ENCODE measurements around the gene FBXL14.
A peak's percentile ranks its signal among the peaks of the same experiment; 100 is the strongest.

Gene FBXL14

DNA sequence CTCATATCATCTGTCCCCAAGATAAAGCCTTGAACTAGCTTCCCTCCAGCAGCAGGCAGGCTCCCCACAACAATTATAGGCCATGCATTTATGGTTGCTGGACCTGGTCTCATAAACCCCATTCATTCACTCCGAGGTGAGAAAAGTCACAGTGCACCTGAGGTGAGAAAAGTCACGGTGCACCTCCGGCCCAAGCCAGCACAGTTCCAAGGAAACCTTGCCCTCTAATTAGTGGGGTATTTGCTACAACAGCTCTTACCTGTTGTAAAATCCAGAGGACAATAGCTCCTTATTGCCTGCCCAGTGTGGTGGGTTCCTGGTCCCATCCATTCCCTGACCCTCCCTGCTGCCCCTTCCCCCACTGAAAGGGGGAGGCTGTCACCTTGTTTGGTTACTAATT lies 65.6 kb downstream of the FBXL14 start:
- Histone ChIP-seq H3K27ac (ENCODE audit: low read length) (no peak overlapping the region), H3K27me3 (ENCODE audit: control insufficient read depth, insufficient read depth, low read length) (peaks cover 87% of the 10 kb centered on the region), H3K4me3 (ENCODE audit: low read length) (no peak overlapping the region), H3K4me1 (ENCODE audit: control insufficient read depth, low read depth, low read length) (peaks cover 4% of the 10 kb centered on the region), H3K9me3 (ENCODE audit: control insufficient read depth, low read depth, low read length) (no peaks in the 10 kb centered on the region), H3K9ac (ENCODE audit: low read length) (no peak overlapping the region), H3K36me3 (ENCODE audit: control insufficient read depth, low read depth, low read length) (no peaks in the 10 kb centered on the region)

DNA sequence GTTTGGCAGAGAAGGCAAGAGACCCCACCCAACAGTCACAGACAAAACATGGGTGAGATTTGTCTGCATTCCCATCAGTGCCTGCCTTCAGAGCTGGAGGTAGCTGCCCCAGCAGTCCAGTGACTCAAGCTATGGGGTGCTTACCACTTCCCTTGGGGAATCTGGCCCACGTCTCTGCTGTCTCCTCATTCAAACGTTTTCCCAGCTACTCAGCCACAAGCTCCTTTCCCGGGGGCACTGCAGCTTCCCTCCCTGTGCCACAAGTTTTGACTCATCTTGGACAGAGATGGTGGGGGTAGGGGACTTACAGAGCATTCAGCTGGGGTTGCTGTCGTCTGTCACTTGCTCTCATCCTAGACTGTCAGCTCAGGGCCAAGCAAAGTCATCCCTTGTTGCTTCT lies 66.6 kb downstream of the FBXL14 start:
- H3K27ac ChIP-seq (ENCODE audit: low read length) = no peak overlapping the region

DNA sequence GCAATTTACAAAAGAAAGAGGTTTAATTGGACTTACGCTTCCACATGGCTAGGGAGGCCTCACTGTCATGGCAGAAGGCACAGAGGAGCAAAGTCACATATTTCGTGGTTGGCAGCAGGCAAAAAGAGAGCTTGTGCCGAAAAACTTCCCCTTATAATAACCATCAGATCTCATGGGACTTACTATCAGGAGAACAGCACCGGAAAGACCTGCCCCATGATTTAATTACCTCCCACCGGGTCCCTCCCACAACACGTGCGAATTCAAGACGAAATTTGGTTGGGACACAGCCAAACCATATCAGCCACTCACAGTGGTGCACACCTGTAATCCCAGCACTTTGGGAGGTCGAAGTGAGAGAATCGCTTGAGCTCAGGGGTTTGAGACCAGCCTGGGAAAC lies 68.5 kb downstream of the FBXL14 start:
- Histone ChIP-seq H3K4me3 (ENCODE audit: low read length) (no peak overlapping the region), H3K27ac (ENCODE audit: low read length) (no peak overlapping the region), H3K36me3 (ENCODE audit: control insufficient read depth, low read depth, low read length) (no peaks in the 10 kb centered on the region), H3K9ac (ENCODE audit: low read length) (no peak overlapping the region), H3K27me3 (ENCODE audit: control insufficient read depth, insufficient read depth, low read length) (peaks cover 60% of the 10 kb centered on the region), H3K9me3 (ENCODE audit: control insufficient read depth, low read depth, low read length) (no peaks in the 10 kb centered on the region), H3K4me1 (ENCODE audit: control insufficient read depth, low read depth, low read length) (peaks cover 13% of the 10 kb centered on the region)

More for the DNA sequence above, 66.6 kb downstream of the FBXL14 start:
- Histone ChIP-seq H3K27me3 (ENCODE audit: control insufficient read depth, insufficient read depth, low read length) (peaks cover 79% of the 10 kb centered on the region), H3K9ac (ENCODE audit: low read length) (no peak overlapping the region), H3K4me3 (ENCODE audit: low read length) (no peak overlapping the region), H3K36me3 (ENCODE audit: control insufficient read depth, low read depth, low read length) (no peaks in the 10 kb centered on the region), H3K9me3 (ENCODE audit: control insufficient read depth, low read depth, low read length) (no peaks in the 10 kb centered on the region), H3K4me1 (ENCODE audit: control insufficient read depth, low read depth, low read length) (peaks cover 13% of the 10 kb centered on the region)

DNA sequence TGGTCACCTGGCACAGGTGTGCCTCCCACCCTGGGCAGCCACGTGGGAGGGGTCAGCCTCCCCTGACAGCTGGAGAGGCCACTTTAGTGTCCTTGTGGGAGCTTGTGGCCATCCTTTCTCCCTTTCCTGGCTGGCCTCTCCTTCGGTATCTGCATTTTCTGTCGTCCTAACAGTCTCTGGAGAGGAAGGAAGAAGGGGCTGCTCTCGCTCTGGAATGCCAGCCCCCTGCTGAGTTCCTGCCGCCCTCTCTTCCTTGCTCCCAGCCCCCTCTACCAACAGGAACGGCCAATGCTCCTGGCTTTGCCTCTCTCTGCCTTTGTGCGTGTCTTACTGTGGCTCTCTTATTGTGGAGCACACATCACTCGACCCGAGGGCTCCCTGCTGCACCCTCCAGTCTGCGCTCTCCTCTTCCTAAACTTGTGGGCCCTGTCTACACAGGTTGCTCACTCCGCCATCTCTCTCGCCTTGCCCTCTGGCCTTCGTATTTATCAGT lies 70.8 kb downstream of the FBXL14 start:
- Histone ChIP-seq H3K4me1 (ENCODE audit: control insufficient read depth, low read depth, low read length) (peaks cover 13% of the 10 kb centered on the region), H3K36me3 (ENCODE audit: control insufficient read depth, low read depth, low read length) (no peaks in the 10 kb centered on the region), H3K27ac (ENCODE audit: low read length) (no peak overlapping the region), H3K9me3 (ENCODE audit: control insufficient read depth, low read depth, low read length) (no peaks in the 10 kb centered on the region), H3K9ac (ENCODE audit: low read length) (no peak overlapping the region), H3K4me3 (ENCODE audit: low read length) (peak overlapping the region; percentile 12), H3K27me3 (ENCODE audit: control insufficient read depth, insufficient read depth, low read length) (peaks cover 44% of the 10 kb centered on the region)

DNA sequence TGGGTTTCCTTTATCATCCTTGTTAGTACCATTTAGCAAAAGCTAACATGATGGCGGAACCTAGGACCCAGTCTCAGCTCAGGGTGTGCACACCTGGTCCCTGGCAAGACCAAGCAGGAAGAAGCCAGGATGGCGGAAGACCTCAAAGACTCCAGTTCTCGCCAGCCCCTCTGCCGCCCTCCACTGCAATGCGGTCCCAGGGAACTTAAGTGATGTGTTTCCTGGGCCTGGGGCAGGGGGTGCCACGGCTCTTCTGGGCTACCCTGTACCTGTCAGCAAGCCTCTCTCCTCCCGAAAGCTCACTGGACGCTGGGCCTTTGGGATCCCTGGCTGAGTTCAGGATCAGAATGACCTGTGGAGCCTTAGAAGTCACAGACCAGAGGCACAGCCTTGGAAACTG lies 71.3 kb downstream of the FBXL14 start:
- Histone ChIP-seq H3K9me3 (ENCODE audit: control insufficient read depth, low read depth, low read length) (no peaks in the 10 kb centered on the region), H3K27me3 (ENCODE audit: control insufficient read depth, insufficient read depth, low read length) (peaks cover 39% of the 10 kb centered on the region), H3K4me3 (ENCODE audit: low read length) (no peak overlapping the region), H3K4me1 (ENCODE audit: control insufficient read depth, low read depth, low read length) (peaks cover 13% of the 10 kb centered on the region), H3K27ac (ENCODE audit: low read length) (no peak overlapping the region), H3K9ac (ENCODE audit: low read length) (no peak overlapping the region), H3K36me3 (ENCODE audit: control insufficient read depth, low read depth, low read length) (no peaks in the 10 kb centered on the region)

DNA sequence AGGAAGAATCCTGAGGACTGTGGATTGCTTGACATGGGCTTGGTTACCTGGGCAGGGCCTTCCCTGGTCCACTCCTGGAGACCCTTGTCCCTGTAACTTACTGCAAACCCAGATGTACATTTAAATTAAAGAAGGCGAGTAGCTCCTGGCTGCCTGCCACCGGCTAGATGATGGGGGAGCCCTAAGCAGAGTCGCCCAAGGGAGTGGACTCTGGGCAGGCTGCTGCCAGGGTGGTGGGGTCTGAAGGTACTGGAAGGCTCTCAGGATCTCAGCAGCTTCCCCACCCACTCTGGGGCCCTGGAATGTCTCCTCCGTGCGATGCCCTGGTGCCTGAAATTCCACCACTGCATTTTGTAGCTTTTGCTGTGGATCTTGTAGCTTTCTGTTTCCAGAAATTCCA lies 74.7 kb downstream of the FBXL14 start:
- no peak overlapping the region for H3K9ac ChIP-seq (ENCODE audit: low read length)
- H3K4me3 ChIP-seq (ENCODE audit: low read length) = no peak overlapping the region
- no peaks in the 10 kb centered on the region for H3K36me3 ChIP-seq (ENCODE audit: control insufficient read depth, low read depth, low read length)
- H3K4me1 ChIP-seq (ENCODE audit: control insufficient read depth, low read depth, low read length) = peaks cover 13% of the 10 kb centered on the region
- H3K9me3 ChIP-seq (ENCODE audit: control insufficient read depth, low read depth, low read length) = no peaks in the 10 kb centered on the region
- no peak overlapping the region for H3K27ac ChIP-seq (ENCODE audit: low read length)
- peaks cover 8% of the 10 kb centered on the region for H3K27me3 ChIP-seq (ENCODE audit: control insufficient read depth, insufficient read depth, low read length)

DNA sequence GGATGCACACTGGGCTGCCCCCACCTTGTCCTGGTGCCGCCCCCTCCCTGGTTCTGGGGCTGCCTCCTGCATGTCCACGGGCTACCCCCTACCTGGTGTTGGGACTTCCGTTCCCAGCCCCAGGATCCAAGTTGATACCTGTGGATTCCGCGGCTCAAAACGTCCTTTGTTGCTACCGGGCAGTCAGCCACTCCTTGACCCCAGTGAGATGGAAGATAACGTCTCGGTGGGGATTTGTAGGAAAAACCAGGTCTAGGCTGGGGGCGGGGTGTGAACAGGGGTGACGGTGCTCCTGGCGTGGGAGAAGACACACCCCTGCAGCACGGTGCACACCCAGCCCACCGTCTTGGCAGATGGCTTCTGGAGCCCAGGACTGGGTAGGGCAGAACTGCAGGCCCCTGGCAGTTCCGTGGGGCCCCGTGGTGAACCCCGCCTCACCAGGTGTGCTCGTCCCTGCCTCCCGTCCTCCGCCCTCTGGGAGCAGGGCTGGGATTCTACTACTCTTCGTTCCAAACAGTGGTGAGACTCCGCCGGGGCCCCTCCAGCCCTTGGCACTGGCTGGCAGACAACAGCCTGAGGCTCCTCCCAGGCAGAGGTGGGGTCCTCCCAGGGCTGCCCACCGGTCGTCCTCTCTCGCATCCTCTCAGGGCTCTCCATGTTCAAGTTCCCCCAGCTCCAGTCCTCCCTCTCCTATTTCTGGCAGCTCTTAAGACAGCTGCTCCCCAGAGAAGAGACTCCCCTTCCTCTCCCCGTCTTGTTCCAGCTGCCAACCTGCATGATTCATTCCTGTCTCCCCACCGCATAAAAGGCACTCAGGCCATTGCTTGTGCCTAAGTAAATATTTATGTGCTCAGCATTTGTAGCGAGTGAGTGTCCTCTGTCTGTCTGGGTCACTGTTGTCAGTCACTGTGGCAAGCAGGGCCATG lies 75.5 kb downstream of the FBXL14 start:
- no peak overlapping the region for H3K9ac ChIP-seq (ENCODE audit: low read length)
- H3K27ac ChIP-seq (ENCODE audit: low read length) = no peak overlapping the region
- no peak overlapping the region for H3K4me3 ChIP-seq (ENCODE audit: low read length)
- H3K36me3 ChIP-seq (ENCODE audit: control insufficient read depth, low read depth, low read length) = no peaks in the 10 kb centered on the region
- peaks cover 3% of the 10 kb centered on the region for H3K27me3 ChIP-seq (ENCODE audit: control insufficient read depth, insufficient read depth, low read length)
- no peaks in the 10 kb centered on the region for H3K9me3 ChIP-seq (ENCODE audit: control insufficient read depth, low read depth, low read length)
- H3K4me1 ChIP-seq (ENCODE audit: control insufficient read depth, low read depth, low read length) = peaks cover 10% of the 10 kb centered on the region

DNA sequence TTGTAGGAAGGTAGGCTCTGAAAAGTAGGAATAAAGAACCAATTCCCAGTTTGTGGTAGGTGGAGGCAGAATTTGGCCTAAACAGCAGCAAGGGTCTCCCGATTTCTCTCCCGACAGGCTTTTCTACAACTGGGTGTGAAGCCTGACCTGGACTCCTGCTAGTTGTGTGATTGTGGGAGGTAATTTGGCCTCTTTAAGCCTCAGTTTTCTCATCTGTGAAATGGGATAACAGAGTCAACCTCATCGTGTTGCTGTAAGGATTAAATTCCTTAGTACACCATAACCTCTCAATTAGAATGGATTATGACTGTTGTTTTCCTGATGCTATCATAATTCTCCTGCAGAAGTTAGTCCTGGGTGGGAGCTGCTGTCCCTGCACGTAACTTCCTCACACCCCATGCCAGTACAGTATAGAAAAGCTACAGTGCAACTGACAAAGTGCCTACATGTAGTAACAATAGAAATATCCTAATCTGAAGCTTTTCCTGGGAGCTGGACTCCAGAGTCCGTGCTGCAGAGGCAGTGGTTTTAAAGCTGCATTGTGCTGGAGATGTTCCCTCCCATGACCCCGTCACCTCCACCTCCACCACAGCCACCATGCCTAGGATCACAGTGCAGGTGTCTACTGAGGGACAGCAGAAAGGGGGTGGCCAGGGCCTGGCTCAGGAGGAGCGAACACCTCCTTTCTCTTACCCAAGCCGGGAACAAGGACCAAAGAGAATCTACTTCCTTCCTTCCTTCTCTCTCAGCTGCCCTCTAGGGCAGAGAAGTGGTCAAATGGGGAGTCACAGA lies 76.5 kb downstream of the FBXL14 start:
- Histone ChIP-seq H3K27ac (ENCODE audit: low read length) (no peak overlapping the region), H3K4me3 (ENCODE audit: low read length) (no peak overlapping the region), H3K4me1 (ENCODE audit: control insufficient read depth, low read depth, low read length) (peaks cover under 1% of the 10 kb centered on the region), H3K36me3 (ENCODE audit: control insufficient read depth, low read depth, low read length) (no peaks in the 10 kb centered on the region), H3K9ac (ENCODE audit: low read length) (no peak overlapping the region), H3K27me3 (ENCODE audit: control insufficient read depth, insufficient read depth, low read length) (no peaks in the 10 kb centered on the region), H3K9me3 (ENCODE audit: control insufficient read depth, low read depth, low read length) (no peaks in the 10 kb centered on the region)

DNA sequence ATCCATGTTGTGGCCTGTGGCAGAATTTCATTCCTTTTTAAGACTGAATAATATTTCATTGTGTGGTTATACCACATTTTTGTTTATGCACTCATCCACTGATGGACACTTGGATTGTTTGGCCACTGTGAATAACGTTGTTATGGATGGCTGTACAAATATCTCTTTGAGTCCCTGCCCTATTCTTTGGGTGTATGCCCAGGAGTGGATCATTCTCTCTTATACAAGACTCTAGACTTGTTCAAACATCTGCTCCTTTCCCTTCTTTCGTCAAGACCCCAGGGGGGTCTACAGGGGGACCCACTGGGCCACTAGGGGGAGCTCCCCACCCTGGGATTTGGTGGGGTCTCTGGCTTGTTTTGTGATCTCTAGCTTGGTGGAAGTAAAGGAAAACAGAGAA lies 77.4 kb downstream of the FBXL14 start:
- no peaks in the 10 kb centered on the region for H3K9me3 ChIP-seq (ENCODE audit: control insufficient read depth, low read depth, low read length)
- H3K4me3 ChIP-seq (ENCODE audit: low read length) = no peak overlapping the region
- H3K27me3 ChIP-seq (ENCODE audit: control insufficient read depth, insufficient read depth, low read length) = no peaks in the 10 kb centered on the region
- H3K36me3 ChIP-seq (ENCODE audit: control insufficient read depth, low read depth, low read length) = no peaks in the 10 kb centered on the region
- no peak overlapping the region for H3K9ac ChIP-seq (ENCODE audit: low read length)
- H3K4me1 ChIP-seq (ENCODE audit: control insufficient read depth, low read depth, low read length) = no peaks in the 10 kb centered on the region
- H3K27ac ChIP-seq (ENCODE audit: low read length) = no peak overlapping the region

Measured in iPS-18a (cell line).